ENCODE measurements around the gene RDX. TPM values are rescaled to one million over a fixed set of nuclear protein-coding genes. Genes with fewer than 3 reads are reported as not detected.
"Not testable (repeated sequence)": the region's sequence is repeated elsewhere in the genome, so short reads cannot be mapped to it uniquely, and the experiment has no call there.

RDX gene
- total RNA-seq, 1 donor from 2014 or later = 167 TPM

DNA sequence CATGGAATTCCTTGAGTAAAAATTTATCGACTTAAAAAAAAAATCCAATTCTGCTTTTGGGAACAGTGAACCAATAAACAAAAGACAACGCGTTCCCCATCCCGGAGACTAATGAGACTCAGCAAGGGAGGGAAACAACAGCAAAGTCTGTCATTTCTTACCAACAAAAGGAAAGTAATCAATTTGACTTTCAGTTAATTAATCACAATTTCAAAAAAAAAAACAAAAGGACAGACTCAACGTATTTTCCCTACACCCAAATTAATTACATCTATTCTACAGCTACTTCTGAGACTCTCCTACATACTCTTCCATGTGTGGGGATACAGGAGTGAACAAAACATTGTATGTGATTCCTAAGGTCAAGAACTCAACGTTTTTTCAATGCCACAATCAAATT lies 1.9 kb downstream of the RDX start:
- Mint-ChIP-seq H3K27me3 (ENCODE audit: low read depth) (no peaks in the 10 kb centered on the region), H3K36me3 (ENCODE audit: low read depth) (no peaks in the 10 kb centered on the region), H3K4me3 (peak overlapping the region; percentile 98), H3K27ac (ENCODE audit: unreplicated experiment) (no peak overlapping the region), H3K9me3 (no peaks in the 10 kb centered on the region), H3K4me1 (peaks cover 62% of the 10 kb centered on the region)
- TF ChIP-seq, protein P1, sequence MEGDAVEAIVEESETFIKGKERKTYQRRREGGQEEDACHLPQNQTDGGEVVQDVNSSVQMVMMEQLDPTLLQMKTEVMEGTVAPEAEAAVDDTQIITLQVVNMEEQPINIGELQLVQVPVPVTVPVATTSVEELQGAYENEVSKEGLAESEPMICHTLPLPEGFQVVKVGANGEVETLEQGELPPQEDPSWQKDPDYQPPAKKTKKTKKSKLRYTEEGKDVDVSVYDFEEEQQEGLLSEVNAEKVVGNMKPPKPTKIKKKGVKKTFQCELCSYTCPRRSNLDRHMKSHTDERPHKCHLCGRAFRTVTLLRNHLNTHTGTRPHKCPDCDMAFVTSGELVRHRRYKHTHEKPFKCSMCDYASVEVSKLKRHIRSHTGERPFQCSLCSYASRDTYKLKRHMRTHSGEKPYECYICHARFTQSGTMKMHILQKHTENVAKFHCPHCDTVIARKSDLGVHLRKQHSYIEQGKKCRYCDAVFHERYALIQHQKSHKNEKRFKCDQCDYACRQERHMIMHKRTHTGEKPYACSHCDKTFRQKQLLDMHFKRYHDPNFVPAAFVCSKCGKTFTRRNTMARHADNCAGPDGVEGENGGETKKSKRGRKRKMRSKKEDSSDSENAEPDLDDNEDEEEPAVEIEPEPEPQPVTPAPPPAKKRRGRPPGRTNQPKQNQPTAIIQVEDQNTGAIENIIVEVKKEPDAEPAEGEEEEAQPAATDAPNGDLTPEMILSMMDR (conservative IDR thresholded peaks at IDR 0.05) = no peak
- DNase-seq (ENCODE audit: low read depth, low spot score) = no peak

DNA sequence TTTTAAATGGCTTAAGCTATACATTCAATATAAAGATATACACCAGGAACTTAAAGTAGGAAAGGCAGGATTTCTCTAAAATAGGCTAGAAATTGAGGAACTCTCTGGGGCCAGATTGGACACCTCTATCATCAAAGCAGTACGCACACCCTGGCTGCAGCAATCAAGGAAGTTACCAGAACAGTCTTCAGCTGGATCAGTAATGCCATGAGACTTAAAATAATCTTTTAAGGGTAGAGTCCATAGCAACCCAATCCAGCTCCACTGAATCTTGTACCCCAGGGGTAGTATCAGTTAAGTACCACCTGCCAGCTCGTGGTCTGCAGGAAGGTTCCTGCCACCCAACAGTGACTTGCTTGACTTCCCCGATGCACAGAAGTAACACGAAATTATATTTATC lies 3.0 kb downstream of the RDX start:
- H3K36me3 Mint-ChIP-seq (ENCODE audit: low read depth) = no peaks in the 10 kb centered on the region
- H3K9me3 Mint-ChIP-seq = no peaks in the 10 kb centered on the region
- TF ChIP-seq, protein P1 (conservative IDR thresholded peaks at IDR 0.05) = no peak
- H3K27me3 Mint-ChIP-seq (ENCODE audit: low read depth) = no peaks in the 10 kb centered on the region
- DNase-seq (ENCODE audit: low read depth, low spot score) = no peak
- no peak overlapping the region for H3K27ac Mint-ChIP-seq (ENCODE audit: unreplicated experiment)
- peak overlapping the region; percentile 98 for H3K4me3 Mint-ChIP-seq
- H3K4me1 Mint-ChIP-seq = peaks cover 70% of the 10 kb centered on the region

DNA sequence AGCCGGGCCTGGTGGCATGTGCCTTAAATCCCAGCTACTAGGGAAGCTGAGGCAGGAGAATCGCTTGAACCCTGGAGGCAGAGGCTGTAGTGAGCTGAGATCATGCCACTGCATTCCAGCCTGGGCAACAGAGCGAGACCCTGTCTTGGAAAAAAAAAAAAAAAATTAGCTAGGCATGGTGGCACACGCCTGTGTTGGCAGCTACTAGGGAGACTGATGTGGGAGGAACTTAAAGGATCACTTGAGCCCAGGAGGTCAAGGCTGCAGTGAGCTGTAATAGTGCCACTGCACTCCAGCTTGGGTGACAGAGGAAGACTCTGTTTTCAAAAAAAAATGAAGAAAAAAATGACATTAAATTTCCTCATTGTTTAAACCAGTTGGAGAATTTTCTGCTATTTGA lies 4.3 kb downstream of the RDX start:
- not testable (repeated sequence) for H3K27me3 Mint-ChIP-seq (ENCODE audit: low read depth); DNase-seq (ENCODE audit: low read depth, low spot score); H3K9me3 Mint-ChIP-seq; H3K36me3 Mint-ChIP-seq (ENCODE audit: low read depth); H3K27ac Mint-ChIP-seq (ENCODE audit: unreplicated experiment)
- Mint-ChIP-seq H3K4me3 (peak overlapping the region; percentile 66), H3K4me1 (peaks cover 76% of the 10 kb centered on the region)

DNA sequence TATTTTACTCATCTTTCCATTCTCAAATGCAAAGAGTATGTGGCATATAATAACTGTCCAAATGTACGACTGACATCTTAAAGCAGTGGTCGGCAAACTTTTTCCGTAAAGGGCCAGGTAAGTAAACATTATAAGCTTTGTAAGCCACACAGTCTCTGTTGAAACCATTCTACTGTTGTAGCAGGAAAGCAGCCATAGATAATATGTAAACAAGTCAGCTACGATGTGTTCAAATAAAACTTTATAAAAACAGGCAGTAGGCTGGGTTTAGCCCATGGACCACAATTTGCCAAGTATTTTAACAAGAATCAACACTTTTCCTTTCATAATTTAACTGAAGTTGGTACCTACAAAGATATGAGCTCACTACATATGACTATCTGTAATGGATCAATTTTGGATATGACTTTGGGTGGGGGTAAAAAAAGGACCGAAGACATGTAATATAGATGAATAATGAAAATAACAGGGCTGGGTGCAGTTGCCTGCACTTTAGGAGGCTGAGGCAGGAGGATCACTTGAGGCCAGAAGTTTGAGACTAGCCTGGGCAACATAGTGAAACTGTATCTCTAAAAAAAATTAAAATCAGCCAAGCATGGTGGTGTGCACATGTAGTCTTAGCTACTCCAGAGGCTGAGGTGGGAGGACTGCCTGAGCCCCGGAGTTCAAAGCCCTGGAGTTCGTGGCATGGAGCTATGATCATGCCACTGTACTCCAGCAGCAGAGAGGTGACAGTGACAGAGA lies 5.7 kb downstream of the RDX start:
- H3K27ac Mint-ChIP-seq (ENCODE audit: unreplicated experiment) = no peak overlapping the region
- peak overlapping the region; percentile 78 for H3K4me3 Mint-ChIP-seq
- no peaks in the 10 kb centered on the region for H3K27me3 Mint-ChIP-seq (ENCODE audit: low read depth)
- TF ChIP-seq, protein P1 (conservative IDR thresholded peaks at IDR 0.05) = no peak
- DNase-seq (ENCODE audit: low read depth, low spot score) = no peak
- no peaks in the 10 kb centered on the region for H3K9me3 Mint-ChIP-seq
- H3K36me3 Mint-ChIP-seq (ENCODE audit: low read depth) = no peaks in the 10 kb centered on the region
- H3K4me1 Mint-ChIP-seq = peaks cover 76% of the 10 kb centered on the region

DNA sequence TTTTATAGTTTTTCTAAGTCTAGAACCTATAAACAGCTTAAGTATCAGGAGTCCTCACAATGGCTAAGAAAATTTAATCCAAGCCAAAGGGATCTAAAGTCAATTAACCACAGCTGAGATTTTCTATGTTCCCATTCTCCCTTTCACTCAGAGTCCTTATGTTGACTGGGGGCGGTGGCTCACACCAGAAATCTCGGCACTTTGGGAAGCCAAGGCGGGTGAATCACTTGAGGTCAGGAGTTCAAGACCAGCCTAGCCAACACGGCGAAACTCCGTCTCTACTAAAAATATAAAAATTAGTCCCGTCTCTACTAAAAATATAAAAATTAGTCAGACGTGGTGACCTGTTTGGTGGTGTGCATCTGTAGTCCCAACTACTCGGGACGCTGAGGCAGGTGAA lies 6.9 kb downstream of the RDX start:
- H3K27ac Mint-ChIP-seq (ENCODE audit: unreplicated experiment) = peak overlapping the region; percentile 50
- no peaks in the 10 kb centered on the region for H3K27me3 Mint-ChIP-seq (ENCODE audit: low read depth)
- no peak for DNase-seq (ENCODE audit: low read depth, low spot score)
- TF ChIP-seq, protein P1 (conservative IDR thresholded peaks at IDR 0.05) = no peak
- no peaks in the 10 kb centered on the region for H3K36me3 Mint-ChIP-seq (ENCODE audit: low read depth)
- no peak overlapping the region for H3K4me3 Mint-ChIP-seq
- no peaks in the 10 kb centered on the region for H3K9me3 Mint-ChIP-seq
- peaks cover 64% of the 10 kb centered on the region for H3K4me1 Mint-ChIP-seq

DNA sequence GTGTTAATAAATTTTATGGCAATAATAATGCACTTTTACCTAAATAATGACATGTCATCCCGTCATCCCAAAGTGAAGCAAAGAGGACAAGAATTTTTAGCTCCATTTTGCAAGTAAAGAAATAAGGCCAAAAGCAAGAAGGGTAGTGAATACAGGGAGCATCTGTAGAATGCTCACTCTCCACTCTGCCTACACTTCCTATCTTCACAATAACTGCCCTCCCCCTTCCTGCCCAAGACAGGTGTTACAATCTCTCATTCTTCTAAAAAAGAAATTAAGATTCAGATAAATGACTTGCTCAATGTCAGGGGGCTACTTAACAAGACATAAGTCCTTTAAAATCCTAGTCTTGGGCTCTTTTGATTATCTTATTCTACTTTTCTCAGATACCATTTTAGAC lies 8.9 kb downstream of the RDX start:
- Mint-ChIP-seq H3K4me1 (peaks cover 51% of the 10 kb centered on the region), H3K27me3 (ENCODE audit: low read depth) (no peaks in the 10 kb centered on the region), H3K27ac (ENCODE audit: unreplicated experiment) (no peak overlapping the region), H3K9me3 (no peaks in the 10 kb centered on the region), H3K4me3 (no peak overlapping the region), H3K36me3 (ENCODE audit: low read depth) (no peaks in the 10 kb centered on the region)
- DNase-seq (ENCODE audit: low read depth, low spot score) = no peak
- TF ChIP-seq, protein P1 (conservative IDR thresholded peaks at IDR 0.05) = no peak
